Measurements from ENCODE around the gene SLC25A14.

Gene SLC25A14

GRCh38 chrX:130378024-130378669, 38.4 kb downstream of the SLC25A14 start:
- peak; percentile 14 for DNase-seq (ENCODE audit: low spot score)

GRCh38 chrX:130385520-130385919, 45.8 kb downstream of the SLC25A14 start, which contains the start of gene GPR119:
Gene GPR119, minus strand, starts transcription at chrX:130385674. Its CDS starts 227 bp downstream, at chrX:130385447.
- no peak for DNase-seq (ENCODE audit: low spot score)

- no peak for DNase-seq (ENCODE audit: low spot score)
Measured at GRCh38 chrX:130386408-130386808, 46.7 kb downstream of the SLC25A14 start.

- DNase-seq (ENCODE audit: low spot score), result peak; percentile 77
Measured at GRCh38 chrX:130393451-130394074, 53.8 kb downstream of the SLC25A14 start.

GRCh38 chrX:130395341-130395740, 55.6 kb downstream of the SLC25A14 start:
- no peak for DNase-seq (ENCODE audit: low spot score)

GRCh38 chrX:130401415-130402207, 61.9 kb downstream of the SLC25A14 start, which contains the start of gene RBMX2:
Gene RBMX2, plus strand, starts transcription at chrX:130401987. Its CDS starts 46 bp downstream, at chrX:130402033.
- peak; percentile 90 for DNase-seq (ENCODE audit: low spot score)

- no peak for DNase-seq (ENCODE audit: low spot score)
Measured at GRCh38 chrX:130402208-130402684, 62.5 kb downstream of the SLC25A14 start.

- no peak for DNase-seq (ENCODE audit: low spot score)
Measured at GRCh38 chrX:130413415-130413814, 73.7 kb downstream of the SLC25A14 start.

- DNase-seq (ENCODE audit: low spot score), result no peak
Measured at GRCh38 chrX:130414800-130415199, 75.1 kb downstream of the SLC25A14 start.

GRCh38 chrX:130415201-130415600, 75.5 kb downstream of the SLC25A14 start:
- DNase-seq (ENCODE audit: low spot score), result no peak

GRCh38 chrX:130416785-130417184, 77.1 kb downstream of the SLC25A14 start:
- DNase-seq (ENCODE audit: low spot score), result no peak

GRCh38 chrX:130418066-130418465, 78.3 kb downstream of the SLC25A14 start:
- DNase-seq (ENCODE audit: low spot score), result no peak

- DNase-seq (ENCODE audit: low spot score), result no peak
Measured at GRCh38 chrX:130418740-130419139, 79.0 kb downstream of the SLC25A14 start.

- DNase-seq (ENCODE audit: low spot score), result no peak
Measured at GRCh38 chrX:130419263-130419662, 79.5 kb downstream of the SLC25A14 start.
